ENCODE measurements around the gene AHI1. TPM values are rescaled to one million over a fixed set of nuclear protein-coding genes. Genes with fewer than 3 reads are reported as not detected.

The AHI1 gene
- total and polyA plus RNA-seq, 10 of the 15 experiments (the other 5 are each of a cell fraction or from before 2014, with no cell fraction given): 3.2 to 9.5 (median 4.6) TPM

DNA sequence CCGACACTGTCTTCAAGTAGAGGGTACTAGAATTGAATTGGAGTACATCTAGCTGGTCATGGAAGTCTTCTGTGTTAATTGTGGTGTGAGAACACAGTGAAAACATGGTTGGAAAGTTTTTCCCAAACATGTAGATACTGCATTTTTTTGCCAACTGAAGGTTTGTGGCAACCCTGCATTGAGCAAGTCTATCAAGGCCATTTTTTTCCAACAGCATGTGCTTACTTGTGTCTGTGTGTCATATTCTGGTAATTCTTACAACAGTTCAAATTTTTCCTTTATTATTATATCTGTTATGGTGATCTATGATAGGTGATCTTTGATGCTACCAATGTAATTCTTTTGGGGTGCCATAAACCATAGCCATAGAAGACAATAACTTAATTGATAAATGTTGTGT, 169.4 kb downstream of the AHI1 start:
- Histone ChIP-seq H3K4me1 (ENCODE audit: control insufficient read depth, insufficient read depth, low read length) (peaks cover 24% of the 10 kb centered on the region), H4K20me1 (ENCODE audit: control insufficient read depth, insufficient read depth) (no peaks in the 10 kb centered on the region), H3K9ac (ENCODE audit: control insufficient read depth, insufficient read depth, low read length) (no peak overlapping the region), H3K4me2 (ENCODE audit: control insufficient read depth, insufficient read depth) (no peak overlapping the region), H3K9me3 (replicated peaks; ENCODE audit: control insufficient read depth, insufficient read depth, low read length) (peaks cover 3% of the 10 kb centered on the region; the same call in 2 of the 3 replicates), H3K79me2 (ENCODE audit: control insufficient read depth, insufficient read depth, low read length) (no peaks in the 10 kb centered on the region), H3K4me3 (no peak overlapping the region), H3K27me3 (replicated peaks in 1 of 2; ENCODE audit: control insufficient read depth in 2 of 2, insufficient read depth in 2 of 2, low read length in 1 of 2) (no peaks in the 10 kb centered on the region), H2AFZ (ENCODE audit: control insufficient read depth, low read depth, low read length) (no peak overlapping the region), H3K36me3 (ENCODE audit: control insufficient read depth in 2 of 2, insufficient read depth in 2 of 2, low read length in 1 of 2) (no peaks in the 10 kb centered on the region), H3K27ac (ENCODE audit: control insufficient read depth, insufficient read depth) (no peak overlapping the region)
- no TSS peak for BruUV-seq (replicated peaks)
- in situ Hi-C loops (cut with MboI) (no loop called here), intact Hi-C loops (cut with micrococcal nuclease; ENCODE audit: unreplicated experiment) (no loop called here)
- SMC1A ChIA-PET (ENCODE audit: uncharacterized antibody, unreplicated experiment): interaction anchor here (0.7 to 3.7 kb wide), 5 partner anchors 8 to 70 kb away, joined by 3 to 24 read pairs (median 3); no protein-coding TSS in a partner anchor
- DNase-seq (ENCODE audit: low read depth, low spot score) (no peak), FAIRE-seq (no peak), ATAC-seq (no peak)
- POLR2A ChIA-PET: no interaction called here
- CTCF ChIA-PET: interaction anchor here (1.8 kb wide), 1 partner anchor 12 kb away, joined by 4 read pairs; no protein-coding TSS in a partner anchor
- WGBS (ENCODE audit: insufficient coverage, insufficient replicate concordance, low lambda C conversion rate, missing lambda C conversion rate): 91% methylated on average over 1 of the region's 1 CpG
- no peak for TF ChIP-seq BMI1 (IDR thresholded peaks at IDR 0.05; ENCODE audit: borderline replicate concordance)
- no peak for TF ChIP-seq BACH1 (IDR thresholded peaks at IDR 0.05; ENCODE audit: borderline replicate concordance)
- TF ChIP-seq, protein P1, sequence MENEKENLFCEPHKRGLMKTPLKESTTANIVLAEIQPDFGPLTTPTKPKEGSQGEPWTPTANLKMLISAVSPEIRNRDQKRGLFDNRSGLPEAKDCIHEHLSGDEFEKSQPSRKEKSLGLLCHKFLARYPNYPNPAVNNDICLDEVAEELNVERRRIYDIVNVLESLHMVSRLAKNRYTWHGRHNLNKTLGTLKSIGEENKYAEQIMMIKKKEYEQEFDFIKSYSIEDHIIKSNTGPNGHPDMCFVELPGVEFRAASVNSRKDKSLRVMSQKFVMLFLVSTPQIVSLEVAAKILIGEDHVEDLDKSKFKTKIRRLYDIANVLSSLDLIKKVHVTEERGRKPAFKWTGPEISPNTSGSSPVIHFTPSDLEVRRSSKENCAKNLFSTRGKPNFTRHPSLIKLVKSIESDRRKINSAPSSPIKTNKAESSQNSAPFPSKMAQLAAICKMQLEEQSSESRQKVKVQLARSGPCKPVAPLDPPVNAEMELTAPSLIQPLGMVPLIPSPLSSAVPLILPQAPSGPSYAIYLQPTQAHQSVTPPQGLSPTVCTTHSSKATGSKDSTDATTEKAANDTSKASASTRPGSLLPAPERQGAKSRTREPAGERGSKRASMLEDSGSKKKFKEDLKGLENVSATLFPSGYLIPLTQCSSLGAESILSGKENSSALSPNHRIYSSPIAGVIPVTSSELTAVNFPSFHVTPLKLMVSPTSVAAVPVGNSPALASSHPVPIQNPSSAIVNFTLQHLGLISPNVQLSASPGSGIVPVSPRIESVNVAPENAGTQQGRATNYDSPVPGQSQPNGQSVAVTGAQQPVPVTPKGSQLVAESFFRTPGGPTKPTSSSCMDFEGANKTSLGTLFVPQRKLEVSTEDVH (IDR thresholded peaks at IDR 0.05; ENCODE audit: low read depth, partially characterized antibody): no peak
- RAD21 ChIA-PET (ENCODE audit: unreplicated experiment): interaction anchor here (1.1 kb wide), 1 partner anchor 60 kb away, joined by 3 read pairs; no protein-coding TSS in a partner anchor

All from GM12878 (cell line).